SK-N-SH treated with all-trans-retinoic acid at 6 μM for 48 hours (cell line): ENCODE measurements around the gene TEX261.

Source experiments
- ARNTL ChIP-seq: fragments of 450-650 bp; formaldehyde crosslinking; IDR thresholded peaks from 2 replicates; pipeline ENCODE4 v1.5.0; 2020; ENCODE audit warnings: low read depth, mild to moderate bottlenecking, moderate library complexity, borderline replicate concordance
- BACH2 ChIP-seq: fragments of 250-450 bp; sonication (Bioruptor Pico); IDR thresholded peaks from 2 replicates; pipeline ENCODE4 v1.9.0; 2021; ENCODE audit warnings: mild to moderate bottlenecking, borderline replicate concordance
- CREB5 ChIP-seq: fragments of 250-450 bp; sonication (Bioruptor Pico); IDR thresholded peaks from 2 replicates; pipeline ENCODE4 v1.5.1; 2020; ENCODE audit warnings: low read depth, mild to moderate bottlenecking, moderate library complexity
- ISL1 ChIP-seq: fragments of 250-450 bp; sonication (Bioruptor Pico); IDR thresholded peaks from 2 replicates; pipeline ENCODE4 v2.1.2; 2022; ENCODE audit warnings: mild to moderate bottlenecking, moderate library complexity
- PATZ1 ChIP-seq: fragments of 250-450 bp; sonication (Bioruptor Pico); IDR thresholded peaks from 2 replicates; pipeline ENCODE4 v1.8.0; 2020; ENCODE audit warnings: mild to moderate bottlenecking, moderate library complexity, borderline replicate concordance
- PPARA ChIP-seq: fragments of 250-450 bp; sonication (Bioruptor Pico); IDR thresholded peaks from 2 replicates; pipeline ENCODE4 v1.5.0; 2020; ENCODE audit warnings: mild to moderate bottlenecking, borderline replicate concordance
- SNAI2 ChIP-seq: fragments of 250-450 bp; sonication (Bioruptor Pico); IDR thresholded peaks from 2 replicates; pipeline ENCODE4 v1.5.0; 2020; ENCODE audit warnings: mild to moderate bottlenecking, moderate library complexity
- TCF4 ChIP-seq: fragments of 250-450 bp; sonication (Bioruptor Pico); IDR thresholded peaks from 2 replicates; pipeline ENCODE4 v1.8.0; 2021; ENCODE audit warnings: mild to moderate bottlenecking, moderate library complexity, borderline replicate concordance
- TOX ChIP-seq: fragments of 250-450 bp; sonication (Bioruptor Pico); IDR thresholded peaks from 2 replicates; pipeline ENCODE4 v1.8.0; 2021; ENCODE audit warnings: mild to moderate bottlenecking, moderate library complexity, borderline replicate concordance
- TSHZ2 ChIP-seq: fragments of 250-450 bp; sonication (Bioruptor Pico); IDR thresholded peaks from 2 replicates; pipeline ENCODE4 v1.5.0; 2020; ENCODE audit warnings: mild to moderate bottlenecking, moderate library complexity
- ZFP30 ChIP-seq: fragments of 450-650 bp; formaldehyde crosslinking; IDR thresholded peaks from 2 replicates; pipeline ENCODE4 v1.5.0; 2022; ENCODE audit warnings: mild to moderate bottlenecking, moderate library complexity
- ZNF565 ChIP-seq: fragments of 450-650 bp; formaldehyde crosslinking; conservative IDR thresholded peaks from 2 replicates; pipeline ENCODE4 v1.5.0; 2020; ENCODE audit warnings: low read depth, mild to moderate bottlenecking, moderate library complexity
- ZNF70 ChIP-seq: fragments of 450-650 bp; formaldehyde crosslinking; IDR thresholded peaks from 2 replicates; pipeline ENCODE4 v1.5.0; 2020; ENCODE audit warnings: mild to moderate bottlenecking, moderate library complexity

GRCh38 chr2:70946832-70947442, 47.7 kb downstream of the TEX261 start:
- TF ChIP-seq PATZ1 (CRISPR knock-in tag) (no peak), ISL1 (CRISPR knock-in tag) (no peak), TOX (CRISPR knock-in tag) (no peak), ZNF70 (CRISPR knock-in tag) (no peak), BACH2 (CRISPR knock-in tag) (no peak), CREB5 (CRISPR knock-in tag) (no peak), TSHZ2 (CRISPR knock-in tag) (no peak), ZFP30 (CRISPR knock-in tag) (no peak), ARNTL (CRISPR knock-in tag) (no peak), TCF4 (CRISPR knock-in tag) (no peak), ZNF565 (CRISPR knock-in tag) (no peak), SNAI2 (CRISPR knock-in tag) (no peak), PPARA (CRISPR knock-in tag) (no peak)
